Activated effector memory CD4-positive, alpha-beta T cell treated with Interleukin-2 at 50 U/mL for 16 hours (primary cell): ENCODE measurements around the gene EZH1.
"Not testable (repeated sequence)": the region's sequence is repeated elsewhere in the genome, so short reads cannot be mapped to it uniquely, and the experiment has no call there.

Experiments used
- DNase-seq: peaks from one replicate; pipeline ENCODE4 v3.0.0-alpha.2; 2020

Gene EZH1

GRCh38 chr17:42769964-42770363 is 25.1 kb upstream of the EZH1 start:
- not testable (repeated sequence) for DNase-seq

GRCh38 chr17:42768006-42768405 is 23.2 kb upstream of the EZH1 start:
- DNase-seq = not testable (repeated sequence)

- DNase-seq = no peak
Measured at GRCh38 chr17:42767512-42767911, 22.7 kb upstream of the EZH1 start.

- no peak for DNase-seq
Measured at GRCh38 chr17:42766124-42766523, 21.3 kb upstream of the EZH1 start.

- DNase-seq = no peak
Measured at GRCh38 chr17:42761638-42762037, 16.8 kb upstream of the EZH1 start.

- DNase-seq = no peak
Measured at GRCh38 chr17:42760652-42761581, 16.1 kb upstream of the EZH1 start, which contains the start of gene RAMP2. Gene RAMP2 (plus strand): TSS chr17:42761227. CDS start chr17:42761262, 35 bp downstream.

- no peak for DNase-seq
Measured at GRCh38 chr17:42759982-42760651, 15.3 kb upstream of the EZH1 start.

- no peak for DNase-seq
Measured at GRCh38 chr17:42754782-42755181, 9.9 kb upstream of the EZH1 start.

- DNase-seq = no peak
Measured at GRCh38 chr17:42751628-42752027, 6.8 kb upstream of the EZH1 start.

GRCh38 chr17:42750739-42751344 is 6.0 kb upstream of the EZH1 start:
- DNase-seq = no peak

GRCh38 chr17:42748908-42749798 is 4.3 kb upstream of the EZH1 start:
- DNase-seq = no peak

- no peak for DNase-seq
Measured at GRCh38 chr17:42748202-42748907, 3.5 kb upstream of the EZH1 start.

- DNase-seq = peak; percentile 37
Measured at GRCh38 chr17:42744283-42744805, 496 bp downstream of the EZH1 start.

- DNase-seq = no peak
Measured at GRCh38 chr17:42743595-42744282, 1.1 kb downstream of the EZH1 start.

- DNase-seq = not testable (repeated sequence)
Measured at GRCh38 chr17:42742916-42743315, 1.9 kb downstream of the EZH1 start.

GRCh38 chr17:42740699-42741098 is 4.1 kb downstream of the EZH1 start:
- no peak for DNase-seq

- no peak for DNase-seq
Measured at GRCh38 chr17:42725143-42725542, 19.7 kb downstream of the EZH1 start.

GRCh38 chr17:42723636-42724035 is 21.2 kb downstream of the EZH1 start:
- no peak for DNase-seq

GRCh38 chr17:42720996-42721583 is 23.8 kb downstream of the EZH1 start:
- no peak for DNase-seq

- no peak for DNase-seq
Measured at GRCh38 chr17:42709561-42709960, 35.3 kb downstream of the EZH1 start.

- DNase-seq = no peak
Measured at GRCh38 chr17:42708588-42708987, 36.3 kb downstream of the EZH1 start.
